Measurements from ENCODE around the gene PLAC8L1.

- TF ChIP-seq CTCF (conservative IDR thresholded peaks at IDR 0.05; ENCODE audit: low read length) (no peak), EZH2phosphoT487 (IDR thresholded peaks at IDR 0.05; ENCODE audit: borderline replicate concordance, low read depth, low read length) (no peak)
These were observed 45.7 kb downstream of the PLAC8L1 start for GRCh38 chr5:146059460-146060220.
